LoVo (cell line): ENCODE measurements around the gene SORCS2.

Experiments used
- DNase-seq: peaks from one replicate; pipeline ENCODE4 v3.0.0-alpha.2; 2016; ENCODE audit warnings: low spot score

Gene SORCS2

GRCh38 chr4:7356667-7357310, 164.5 kb downstream of the SORCS2 start:
- no peak for DNase-seq

- no peak for DNase-seq
Measured at GRCh38 chr4:7357323-7357722, 165.0 kb downstream of the SORCS2 start.

GRCh38 chr4:7358100-7358735, 165.9 kb downstream of the SORCS2 start:
- peak; percentile 46 for DNase-seq

DNA sequence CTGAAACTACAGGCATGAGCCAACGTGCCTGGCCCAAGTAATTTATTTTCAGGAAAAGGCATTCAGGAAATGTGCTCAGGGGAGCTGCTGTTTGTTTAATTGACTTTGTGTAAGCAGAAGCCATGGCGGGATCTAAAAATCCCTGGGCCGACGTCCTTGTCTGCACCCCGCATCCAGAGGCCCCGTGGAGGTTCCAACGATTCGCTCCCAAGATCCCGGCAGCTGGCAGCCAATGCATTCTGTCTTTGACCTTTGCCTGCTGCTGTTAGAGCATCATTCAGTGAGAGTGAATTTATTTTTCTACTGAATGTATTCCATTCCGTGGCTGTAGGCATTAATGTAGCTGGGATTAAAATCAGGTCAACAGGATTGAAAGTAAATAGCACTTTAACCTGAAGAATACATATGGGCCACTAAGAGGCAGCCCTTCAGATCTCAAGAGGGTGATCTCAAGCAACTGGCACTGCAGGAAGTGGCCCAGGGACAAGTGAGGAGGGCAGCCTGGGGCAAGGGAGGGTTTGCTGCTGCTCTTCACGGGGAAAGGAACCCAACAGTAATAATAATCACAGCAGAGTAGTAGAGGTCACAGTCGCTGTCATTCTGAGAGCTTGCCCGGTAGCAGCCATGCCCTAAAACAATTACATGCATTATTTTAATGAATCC, 167.2 kb downstream of the SORCS2 start:
- DNase-seq = no peak

GRCh38 chr4:7360806-7361205, 168.5 kb downstream of the SORCS2 start:
- DNase-seq = no peak

DNA sequence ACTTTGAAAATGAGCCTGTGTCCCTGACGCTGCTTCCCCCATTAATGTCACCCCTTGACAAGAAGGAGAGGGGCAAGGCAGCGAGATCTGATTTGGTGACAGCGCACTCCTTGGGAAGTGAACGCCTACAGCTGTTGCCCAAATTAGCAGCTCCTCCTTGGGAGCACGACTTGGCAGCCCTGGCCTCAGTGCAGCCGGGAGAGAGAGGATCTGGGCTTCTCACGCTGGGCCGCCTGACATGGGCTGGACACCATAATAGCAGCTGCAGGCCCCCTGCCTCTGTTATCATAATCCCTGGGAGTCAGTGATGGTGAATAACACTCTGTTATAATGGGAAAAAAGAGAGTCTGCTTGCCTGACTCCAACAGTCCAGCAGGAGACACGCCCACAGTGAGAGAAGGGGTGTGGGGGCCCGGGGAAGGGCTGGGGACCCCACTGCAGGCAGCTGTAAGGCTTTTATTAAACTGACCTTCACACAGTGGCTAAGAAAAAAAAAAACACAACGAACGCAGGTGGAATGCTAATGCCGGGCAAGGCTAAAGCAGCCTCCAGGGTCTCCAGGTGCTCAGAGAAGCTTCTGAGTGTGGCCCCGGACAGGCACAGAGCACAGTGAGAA, 169.1 kb downstream of the SORCS2 start:
- DNase-seq = no peak

DNA sequence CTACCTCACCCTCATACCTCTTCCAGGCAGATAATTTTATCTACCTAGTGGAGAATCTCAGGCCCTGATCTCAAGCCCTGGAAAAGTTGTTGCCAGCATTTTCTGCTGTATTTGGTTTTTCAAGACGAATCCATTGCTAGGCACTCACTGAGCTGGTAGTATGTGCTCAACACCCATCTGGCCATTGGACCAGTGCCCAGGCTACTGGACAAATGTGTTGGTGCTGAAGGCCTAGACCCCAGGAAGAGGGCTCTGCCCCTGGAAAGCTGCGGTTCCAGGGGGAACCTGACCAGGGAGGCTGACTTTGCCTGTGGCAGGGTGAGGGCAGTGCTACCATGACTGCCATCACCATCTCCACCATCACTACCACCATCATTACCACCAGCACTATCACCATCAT, 170.0 kb downstream of the SORCS2 start:
- no peak for DNase-seq

DNA sequence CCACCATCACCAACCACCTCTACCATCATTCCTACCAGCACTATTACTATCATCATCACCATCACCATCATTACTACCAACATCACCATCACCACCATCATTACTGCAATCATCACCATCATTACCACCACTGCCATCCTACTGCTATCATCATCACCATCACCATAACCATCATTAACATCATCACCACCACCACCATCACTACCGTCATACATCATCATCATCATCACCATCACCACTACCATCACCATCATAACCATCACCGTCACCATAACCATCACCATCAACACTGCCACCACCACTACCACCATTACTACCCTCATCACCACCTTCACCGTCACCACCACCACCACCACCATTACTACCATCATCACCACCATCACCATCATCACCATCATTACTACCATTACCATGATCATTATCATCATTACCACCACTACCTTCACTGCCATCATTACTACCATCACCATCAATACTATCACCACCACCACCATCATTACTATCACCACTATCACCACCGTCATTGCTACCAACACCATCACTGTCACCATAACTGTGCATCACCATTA, 170.6 kb downstream of the SORCS2 start:
- no peak for DNase-seq

DNA sequence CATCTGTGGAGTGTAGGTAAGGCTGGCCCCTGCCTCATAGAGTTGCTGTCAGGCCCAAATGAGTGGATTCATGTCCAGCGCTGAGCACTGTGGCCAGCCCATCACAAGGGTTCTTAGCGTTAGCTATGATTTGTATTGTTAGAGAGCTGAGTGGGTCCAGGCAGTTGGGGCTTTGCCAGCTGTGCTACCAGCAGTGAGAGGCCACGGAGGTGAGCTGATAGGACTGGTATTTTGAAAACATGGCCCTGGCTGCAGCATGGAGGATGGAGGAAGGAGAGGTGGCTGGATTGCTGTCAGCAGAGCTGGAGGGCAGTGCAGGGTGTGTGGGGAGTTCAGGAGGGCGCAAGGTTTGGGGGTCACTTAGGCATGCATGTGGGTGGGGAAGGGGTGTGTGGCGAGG, 172.6 kb downstream of the SORCS2 start:
- DNase-seq = no peak

DNA sequence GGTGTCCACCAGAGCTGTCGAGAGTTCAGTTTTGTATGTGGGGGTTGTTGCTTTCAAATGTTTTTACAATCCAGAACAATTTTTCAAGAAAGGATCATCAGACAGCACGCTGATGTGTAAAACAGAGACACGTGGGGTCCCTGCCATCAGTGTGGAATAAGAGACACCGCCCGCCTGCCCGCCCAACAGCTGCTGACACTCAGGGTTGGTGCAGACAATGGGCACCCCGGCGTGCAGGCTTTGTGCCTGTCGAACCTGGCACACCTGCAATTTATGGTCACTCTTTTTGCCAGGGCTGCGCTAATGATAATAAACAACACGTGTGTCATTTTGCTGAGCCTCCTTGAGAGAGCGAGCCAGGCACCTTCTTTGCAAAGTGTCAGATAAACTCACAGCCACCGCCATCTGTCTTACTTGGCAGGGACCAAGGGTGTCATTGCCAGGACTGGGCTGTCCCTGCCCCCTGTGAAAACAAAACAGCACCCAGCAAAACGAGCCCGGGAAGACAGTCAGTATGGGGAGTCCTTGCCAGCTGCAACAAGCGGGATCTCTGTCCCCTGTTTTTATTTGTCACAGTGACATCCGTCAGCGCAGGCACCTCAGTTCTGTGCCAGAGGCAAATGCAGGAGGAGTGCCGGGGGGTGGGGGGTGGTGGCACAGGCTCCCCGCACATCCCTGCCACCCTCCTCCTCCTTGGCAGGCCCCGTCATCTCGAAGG, 173.3 kb downstream of the SORCS2 start:
- no peak for DNase-seq

DNA sequence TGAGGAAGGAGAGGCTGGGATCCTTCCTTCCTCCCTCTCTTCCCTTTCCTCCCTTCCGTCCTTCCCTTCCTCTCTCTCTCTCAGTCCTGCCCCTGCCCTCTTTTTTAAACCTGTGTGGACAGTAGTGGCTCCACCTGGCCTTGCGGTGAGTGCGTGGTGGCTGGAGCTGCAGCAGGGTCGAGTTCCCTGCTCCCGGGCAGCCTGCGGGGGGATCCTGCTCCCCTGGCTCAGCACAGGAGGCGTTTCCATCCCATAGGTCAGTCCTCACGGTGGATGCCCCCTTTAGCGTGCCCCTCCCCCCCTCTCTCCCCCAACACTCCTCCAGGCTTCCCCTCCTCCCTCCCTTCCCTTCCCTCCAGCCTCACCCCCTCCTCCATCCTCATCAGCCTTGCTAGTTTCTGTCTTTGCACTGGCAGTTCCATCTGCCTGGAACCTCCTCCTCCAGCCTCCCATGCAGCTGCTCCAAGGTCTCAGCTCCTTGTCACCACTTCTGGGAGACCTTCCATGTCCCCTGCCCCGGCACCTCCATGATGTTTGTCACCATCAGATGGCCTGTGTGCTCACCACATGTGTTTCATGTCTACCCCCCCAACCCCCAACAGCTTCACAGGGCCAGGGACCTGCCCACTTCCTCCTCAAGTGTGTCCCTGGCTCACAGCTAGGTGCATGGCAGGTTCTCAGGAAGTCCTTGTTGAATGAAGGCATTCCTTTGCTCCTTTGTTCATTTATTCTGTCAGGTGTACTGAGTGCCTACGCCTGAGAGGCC, 174.0 kb downstream of the SORCS2 start:
- DNase-seq = no peak

GRCh38 chr4:7366954-7367353, 174.6 kb downstream of the SORCS2 start:
- DNase-seq = no peak

DNA sequence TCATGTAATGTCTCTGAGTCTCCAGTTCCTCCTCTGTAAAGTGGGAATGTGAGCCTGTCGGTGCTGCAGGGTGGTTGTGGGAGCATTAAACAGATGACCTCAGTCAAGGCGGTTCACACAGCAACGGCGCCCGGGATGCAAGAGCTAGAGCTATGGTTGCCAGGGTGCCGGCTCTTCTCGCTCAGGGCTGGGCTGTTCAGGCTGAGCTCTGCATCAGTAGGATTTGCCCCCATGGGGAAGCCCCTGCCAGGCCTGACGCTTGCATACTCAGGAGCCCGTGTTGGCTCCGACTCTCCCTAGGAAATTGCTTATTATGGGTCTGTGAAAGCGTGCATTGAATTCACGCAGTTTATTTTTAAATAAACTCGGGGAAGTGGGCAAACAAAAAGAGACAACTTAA, 175.1 kb downstream of the SORCS2 start:
- no peak for DNase-seq

DNA sequence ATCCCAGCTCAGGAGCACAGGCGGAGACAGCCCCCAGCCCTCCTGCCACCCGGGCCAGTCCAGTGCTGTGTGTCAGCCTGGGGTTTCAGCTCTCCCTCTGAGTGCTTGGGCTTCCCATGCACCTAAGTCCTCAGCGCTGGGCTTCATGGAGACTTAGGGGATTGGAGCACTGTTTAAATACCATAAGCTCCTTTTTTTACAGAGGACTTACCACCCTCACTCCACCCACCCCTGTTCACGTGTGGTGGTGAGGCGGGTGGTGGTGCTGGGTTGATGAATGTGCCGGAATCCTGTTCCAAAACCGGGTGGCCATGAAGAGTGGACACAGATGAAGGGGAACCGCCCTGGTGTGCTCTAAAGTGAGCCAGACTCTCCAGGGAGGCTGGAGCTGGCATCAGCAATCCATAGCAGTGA, 175.5 kb downstream of the SORCS2 start:
- DNase-seq = no peak

DNA sequence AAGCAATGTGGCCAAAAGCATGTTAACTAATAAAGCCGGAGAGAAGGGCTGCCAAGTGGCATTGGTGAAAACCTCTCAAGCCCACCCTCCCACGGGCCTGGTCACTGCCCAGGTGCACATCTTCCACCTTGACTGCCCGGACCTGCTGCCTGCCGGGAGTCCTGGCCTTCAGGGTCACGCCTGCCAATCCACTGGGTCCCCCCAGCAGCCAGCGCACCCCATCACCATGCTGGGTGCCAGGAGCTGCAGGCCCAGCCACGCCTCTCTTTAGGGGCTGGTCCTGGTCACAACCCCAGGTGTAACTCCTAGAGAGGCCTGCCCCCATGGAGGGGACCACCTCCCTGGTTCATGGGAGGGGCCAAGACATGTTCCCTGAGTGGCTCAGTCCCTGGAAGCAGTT, 176.0 kb downstream of the SORCS2 start:
- DNase-seq = no peak

- no peak for DNase-seq
Measured at GRCh38 chr4:7369511-7369910, 177.2 kb downstream of the SORCS2 start.

GRCh38 chr4:7370038-7370437, 177.7 kb downstream of the SORCS2 start:
- no peak for DNase-seq

- DNase-seq = no peak
Measured at GRCh38 chr4:7371210-7371941, 179.0 kb downstream of the SORCS2 start.

- DNase-seq = no peak
Measured at GRCh38 chr4:7372673-7373072, 180.3 kb downstream of the SORCS2 start.

DNA sequence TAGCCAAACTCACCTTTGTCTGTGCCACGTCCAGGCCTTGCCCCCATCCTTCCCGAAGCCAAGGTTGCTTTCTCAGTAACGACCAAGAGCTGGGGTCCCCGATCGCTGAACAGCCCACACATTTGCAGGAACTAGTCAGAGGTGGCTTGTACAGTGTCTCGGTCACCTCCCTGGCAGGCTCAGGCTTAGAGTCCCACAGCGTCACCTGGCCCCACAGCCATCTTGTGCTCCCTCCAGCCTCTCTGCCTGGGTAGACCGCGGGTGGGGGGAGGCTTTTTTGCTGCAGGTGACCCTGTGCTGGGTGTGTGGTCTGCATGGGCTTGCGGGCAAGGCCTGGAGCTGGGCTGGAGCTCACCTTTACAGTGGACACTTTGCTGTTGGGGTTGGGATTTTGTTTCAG, 182.2 kb downstream of the SORCS2 start:
- no peak for DNase-seq

- DNase-seq = no peak
Measured at GRCh38 chr4:7375427-7375826, 183.1 kb downstream of the SORCS2 start.
